ENCODE measurements around the gene PRTN3.

GRCh38 chr19:808423-808775, 32.4 kb upstream of the PRTN3 start:
- no peak for TF ChIP-seq CTCF (IDR thresholded peaks at IDR 0.05)
- TF ChIP-seq EZH2 (IDR thresholded peaks at IDR 0.05), result no peak
- TF ChIP-seq EZH2phosphoT487 (IDR thresholded peaks at IDR 0.05), result no peak

All from neural progenitor cell (in vitro differentiated cells).